GM12878 (cell line): ENCODE measurements around the gene JAKMIP1.

Experiments used
- CBFB ChIP-seq: IDR thresholded peaks from 2 replicates; pipeline ENCODE4 v1.6.1; 2016; ENCODE audit warnings: antibody characterized with exemption, low read depth
- CTCF ChIP-seq, 3 experiments: IDR thresholded peaks in 2 of 3; conservative IDR thresholded peaks in 1 of 3; 2 replicates each; pipeline ENCODE4 v1.5.1; 2011; ENCODE audit warnings: low read depth in 3 of 3, low read length in 3 of 3, mild to moderate bottlenecking in 3 of 3, control low read depth in 2 of 3, moderate library complexity in 2 of 3, inconsistent platforms in 1 of 3, mixed read lengths in 1 of 3; ENCODE audit not compliant: control insufficient read depth in 2 of 3, insufficient read depth in 1 of 3; ENCODE audit errors: extremely low read depth in 1 of 3
- MXI1 ChIP-seq: fragments of 150-350 bp; IDR thresholded peaks from 2 replicates; pipeline ENCODE4 v1.6.1; 2011; ENCODE audit warnings: low read depth, mild to moderate bottlenecking, inconsistent platforms, low read length, improper control_type of control experiment
- NRF1 ChIP-seq: conservative IDR thresholded peaks from 2 replicates; pipeline ENCODE4 v1.6.1; 2011; ENCODE audit warnings: mild to moderate bottlenecking, low read depth, low read length, improper control_type of control experiment
- PKNOX1 ChIP-seq: fragments of 450-650 bp; IDR thresholded peaks from 2 replicates; pipeline ENCODE4 v1.6.1; 2016; ENCODE audit warnings: mild to moderate bottlenecking
- POLR2AphosphoS5 ChIP-seq: IDR thresholded peaks from 2 replicates; pipeline ENCODE4 v1.6.1; 2011; ENCODE audit warnings: mild to moderate bottlenecking, low read length, inconsistent platforms
- RAD21 ChIP-seq: IDR thresholded peaks from 2 replicates; pipeline ENCODE4 v1.6.1; 2011; ENCODE audit warnings: mild to moderate bottlenecking, low read depth, low read length, moderate library complexity; ENCODE audit not compliant: insufficient read depth
- RFX5 ChIP-seq: IDR thresholded peaks from 2 replicates; pipeline ENCODE4 v1.6.1; 2011; ENCODE audit warnings: low read depth, low read length, improper control_type of control experiment
- STAT3 ChIP-seq: IDR thresholded peaks from 2 replicates; pipeline ENCODE4 v1.6.1; 2011; ENCODE audit warnings: low read depth, low read length, improper control_type of control experiment
- ZBTB11 ChIP-seq: fragments of 450-650 bp; formaldehyde crosslinking; IDR thresholded peaks from 2 replicates; pipeline ENCODE4 v1.5.0; 2022; ENCODE audit warnings: mild to moderate bottlenecking, missing genetic modification characterization
- ZBTB33 ChIP-seq: fragments of 450-650 bp; IDR thresholded peaks from 2 replicates; pipeline ENCODE4 v1.6.1; 2017; ENCODE audit warnings: mild to moderate bottlenecking
- ZZZ3 ChIP-seq: IDR thresholded peaks from 2 replicates; pipeline ENCODE4 v1.6.1; 2011; ENCODE audit warnings: low read depth; ENCODE audit not compliant: control insufficient read depth, insufficient read length
- TF ChIP-seq, protein P1 (sequence below): fragments of 450-650 bp; IDR thresholded peaks from 2 replicates; pipeline ENCODE4 v1.6.1; 2017; ENCODE audit warnings: mild to moderate bottlenecking, low read depth, inconsistent platforms; ENCODE audit not compliant: poor library complexity, severe bottlenecking
- TF ChIP-seq, protein P2 (sequence below): fragments of 450-650 bp; IDR thresholded peaks from 2 replicates; pipeline ENCODE4 v1.6.1; 2017; ENCODE audit warnings: mild to moderate bottlenecking, moderate library complexity

DNA sequence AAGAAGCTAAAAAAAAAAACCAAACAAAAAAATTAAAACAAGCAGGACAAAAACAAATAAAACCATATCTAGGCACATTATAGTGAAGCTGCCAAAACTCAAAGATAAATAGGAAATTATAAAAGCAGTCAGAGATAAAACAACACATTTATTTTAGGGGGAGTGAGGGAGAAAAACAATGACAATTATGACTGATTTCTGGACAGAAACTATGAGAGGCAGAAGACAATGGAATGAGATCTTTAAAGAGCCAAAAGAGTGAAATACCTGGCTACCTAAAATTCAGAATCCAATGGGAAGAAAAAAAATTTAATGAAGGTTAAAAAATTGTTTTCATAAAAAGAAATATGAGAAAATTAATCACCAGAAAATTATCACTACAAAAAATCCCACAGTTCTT is 215.5 kb downstream of the JAKMIP1 start:
- TF ChIP-seq STAT3 (no peak), CTCF (IDR thresholded peaks at IDR 0.05 in 2 of 3, conservative IDR thresholded peaks at IDR 0.05 in 1 of 3; ENCODE audit: control insufficient read depth in 2 of 3, extremely low read depth in 1 of 3, insufficient read depth in 1 of 3, low read depth in 3 of 3, low read length in 3 of 3) (no peak), ZBTB11 (CRISPR knock-in tag) (no peak), ZBTB33 (no peak), RFX5 (no peak), POLR2AphosphoS5 (no peak), CBFB (no peak), ZZZ3 (no peak), PKNOX1 (no peak), NRF1 (no peak), RAD21 (no peak), MXI1 (no peak)
- TF ChIP-seq, protein P1, sequence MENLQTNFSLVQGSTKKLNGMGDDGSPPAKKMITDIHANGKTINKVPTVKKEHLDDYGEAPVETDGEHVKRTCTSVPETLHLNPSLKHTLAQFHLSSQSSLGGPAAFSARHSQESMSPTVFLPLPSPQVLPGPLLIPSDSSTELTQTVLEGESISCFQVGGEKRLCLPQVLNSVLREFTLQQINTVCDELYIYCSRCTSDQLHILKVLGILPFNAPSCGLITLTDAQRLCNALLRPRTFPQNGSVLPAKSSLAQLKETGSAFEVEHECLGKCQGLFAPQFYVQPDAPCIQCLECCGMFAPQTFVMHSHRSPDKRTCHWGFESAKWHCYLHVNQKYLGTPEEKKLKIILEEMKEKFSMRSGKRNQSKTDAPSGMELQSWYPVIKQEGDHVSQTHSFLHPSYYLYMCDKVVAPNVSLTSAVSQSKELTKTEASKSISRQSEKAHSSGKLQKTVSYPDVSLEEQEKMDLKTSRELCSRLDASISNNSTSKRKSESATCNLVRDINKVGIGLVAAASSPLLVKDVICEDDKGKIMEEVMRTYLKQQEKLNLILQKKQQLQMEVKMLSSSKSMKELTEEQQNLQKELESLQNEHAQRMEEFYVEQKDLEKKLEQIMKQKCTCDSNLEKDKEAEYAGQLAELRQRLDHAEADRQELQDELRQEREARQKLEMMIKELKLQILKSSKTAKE: no peak
- TF ChIP-seq, protein P2, sequence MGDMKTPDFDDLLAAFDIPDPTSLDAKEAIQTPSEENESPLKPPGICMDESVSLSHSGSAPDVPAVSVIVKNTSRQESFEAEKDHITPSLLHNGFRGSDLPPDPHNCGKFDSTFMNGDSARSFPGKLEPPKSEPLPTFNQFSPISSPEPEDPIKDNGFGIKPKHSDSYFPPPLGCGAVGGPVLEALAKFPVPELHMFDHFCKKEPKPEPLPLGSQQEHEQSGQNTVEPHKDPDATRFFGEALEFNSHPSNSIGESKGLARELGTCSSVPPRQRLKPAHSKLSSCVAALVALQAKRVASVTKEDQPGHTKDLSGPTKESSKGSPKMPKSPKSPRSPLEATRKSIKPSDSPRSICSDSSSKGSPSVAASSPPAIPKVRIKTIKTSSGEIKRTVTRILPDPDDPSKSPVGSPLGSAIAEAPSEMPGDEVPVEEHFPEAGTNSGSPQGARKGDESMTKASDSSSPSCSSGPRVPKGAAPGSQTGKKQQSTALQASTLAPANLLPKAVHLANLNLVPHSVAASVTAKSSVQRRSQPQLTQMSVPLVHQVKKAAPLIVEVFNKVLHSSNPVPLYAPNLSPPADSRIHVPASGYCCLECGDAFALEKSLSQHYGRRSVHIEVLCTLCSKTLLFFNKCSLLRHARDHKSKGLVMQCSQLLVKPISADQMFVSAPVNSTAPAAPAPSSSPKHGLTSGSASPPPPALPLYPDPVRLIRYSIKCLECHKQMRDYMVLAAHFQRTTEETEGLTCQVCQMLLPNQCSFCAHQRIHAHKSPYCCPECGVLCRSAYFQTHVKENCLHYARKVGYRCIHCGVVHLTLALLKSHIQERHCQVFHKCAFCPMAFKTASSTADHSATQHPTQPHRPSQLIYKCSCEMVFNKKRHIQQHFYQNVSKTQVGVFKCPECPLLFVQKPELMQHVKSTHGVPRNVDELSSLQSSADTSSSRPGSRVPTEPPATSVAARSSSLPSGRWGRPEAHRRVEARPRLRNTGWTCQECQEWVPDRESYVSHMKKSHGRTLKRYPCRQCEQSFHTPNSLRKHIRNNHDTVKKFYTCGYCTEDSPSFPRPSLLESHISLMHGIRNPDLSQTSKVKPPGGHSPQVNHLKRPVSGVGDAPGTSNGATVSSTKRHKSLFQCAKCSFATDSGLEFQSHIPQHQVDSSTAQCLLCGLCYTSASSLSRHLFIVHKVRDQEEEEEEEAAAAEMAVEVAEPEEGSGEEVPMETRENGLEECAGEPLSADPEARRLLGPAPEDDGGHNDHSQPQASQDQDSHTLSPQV: no peak
